Measurements from ENCODE around the gene BCAR1. TPM values are rescaled to one million over a fixed set of nuclear protein-coding genes. Genes with fewer than 3 reads are reported as not detected.

Gene BCAR1
- polyA plus RNA-seq, 2 donors = 20.2 to 25.7 TPM

GRCh38 chr16:75203096-75203495 is 48.3 kb downstream of the BCAR1 start:
- H3K27me3 ChIP-seq (ENCODE audit: control insufficient read depth in 1 of 2, insufficient read depth in 2 of 2, low read length in 2 of 2) = no peaks in the 10 kb centered on the region
- H3K4me3 ChIP-seq (ENCODE audit: low read depth in 1 of 2, low read length in 2 of 2) = no peak overlapping the region
- H3K36me3 ChIP-seq (ENCODE audit: control insufficient read depth in 2 of 2, insufficient read depth in 2 of 2, low read length in 1 of 2) = no peaks in the 10 kb centered on the region
- H3K9me3 ChIP-seq (ENCODE audit: control insufficient read depth in 2 of 2, insufficient read depth in 1 of 2, low read depth in 1 of 2, low read length in 1 of 2) = no peaks in the 10 kb centered on the region
- peaks cover 1 to 2% of the 10 kb centered on the region in 2 donors for H3K4me1 ChIP-seq (ENCODE audit: control insufficient read depth in 2 of 2, insufficient read depth in 2 of 2, low read length in 1 of 2)
- 80 to 84% methylated on average over 12 of the region's 12 CpGs for WGBS, 2 donors
- no peak overlapping the region for H3K27ac ChIP-seq (ENCODE audit: low read depth in 2 of 2, low read length in 1 of 2)

GRCh38 chr16:75202069-75202590 is 49.3 kb downstream of the BCAR1 start:
- H3K9me3 ChIP-seq (ENCODE audit: control insufficient read depth in 2 of 2, insufficient read depth in 1 of 2, low read depth in 1 of 2, low read length in 1 of 2) = no peaks in the 10 kb centered on the region
- no peaks in the 10 kb centered on the region for H3K36me3 ChIP-seq (ENCODE audit: control insufficient read depth in 2 of 2, insufficient read depth in 2 of 2, low read length in 1 of 2)
- H3K4me1 ChIP-seq (ENCODE audit: control insufficient read depth in 2 of 2, insufficient read depth in 2 of 2, low read length in 1 of 2) = peaks cover 0 to 2% of the 10 kb centered on the region in 2 donors
- WGBS, 2 donors = 90 to 91% methylated on average over 13 of the region's 13 CpGs
- H3K4me3 ChIP-seq (ENCODE audit: low read depth in 1 of 2, low read length in 2 of 2) = no peak overlapping the region
- H3K27me3 ChIP-seq (ENCODE audit: control insufficient read depth in 1 of 2, insufficient read depth in 2 of 2, low read length in 2 of 2) = no peaks in the 10 kb centered on the region
- no peak overlapping the region for H3K27ac ChIP-seq (ENCODE audit: low read depth in 2 of 2, low read length in 1 of 2)

- no peaks in the 10 kb centered on the region for H3K27me3 ChIP-seq (ENCODE audit: control insufficient read depth in 1 of 2, insufficient read depth in 2 of 2, low read length in 2 of 2)
- no peaks in the 10 kb centered on the region for H3K36me3 ChIP-seq (ENCODE audit: control insufficient read depth in 2 of 2, insufficient read depth in 2 of 2, low read length in 1 of 2)
- H3K4me1 ChIP-seq (ENCODE audit: control insufficient read depth in 2 of 2, insufficient read depth in 2 of 2, low read length in 1 of 2) = no peaks in the 10 kb centered on the region
- WGBS, 2 donors = 30 to 39% methylated on average over 18 of the region's 18 CpGs
- no peak overlapping the region for H3K27ac ChIP-seq (ENCODE audit: low read depth in 2 of 2, low read length in 1 of 2)
- no peaks in the 10 kb centered on the region for H3K9me3 ChIP-seq (ENCODE audit: control insufficient read depth in 2 of 2, insufficient read depth in 1 of 2, low read depth in 1 of 2, low read length in 1 of 2)
- no peak overlapping the region for H3K4me3 ChIP-seq (ENCODE audit: low read depth in 1 of 2, low read length in 2 of 2)
Observed at GRCh38 chr16:75198135-75198600, 53.3 kb downstream of the BCAR1 start.

- 62 to 66% methylated on average over 14 of the region's 14 CpGs for WGBS, 2 donors
- no peaks in the 10 kb centered on the region for H3K36me3 ChIP-seq (ENCODE audit: control insufficient read depth in 2 of 2, insufficient read depth in 2 of 2, low read length in 1 of 2)
- peaks cover 0 to 4% of the 10 kb centered on the region in 2 donors for H3K4me1 ChIP-seq (ENCODE audit: control insufficient read depth in 2 of 2, insufficient read depth in 2 of 2, low read length in 1 of 2)
- H3K9me3 ChIP-seq (ENCODE audit: control insufficient read depth in 2 of 2, insufficient read depth in 1 of 2, low read depth in 1 of 2, low read length in 1 of 2) = no peaks in the 10 kb centered on the region
- no peak overlapping the region for H3K27ac ChIP-seq (ENCODE audit: low read depth in 2 of 2, low read length in 1 of 2)
- no peaks in the 10 kb centered on the region for H3K27me3 ChIP-seq (ENCODE audit: control insufficient read depth in 1 of 2, insufficient read depth in 2 of 2, low read length in 2 of 2)
- H3K4me3 ChIP-seq (ENCODE audit: low read depth in 1 of 2, low read length in 2 of 2) = no peak overlapping the region
Observed at GRCh38 chr16:75197522-75198134, 53.8 kb downstream of the BCAR1 start.

- Histone ChIP-seq H3K27me3 (ENCODE audit: control insufficient read depth in 1 of 2, insufficient read depth in 2 of 2, low read length in 2 of 2) (no peaks in the 10 kb centered on the region), H3K4me1 (ENCODE audit: control insufficient read depth in 2 of 2, insufficient read depth in 2 of 2, low read length in 1 of 2) (peaks cover 0 to 4% of the 10 kb centered on the region in 2 donors), H3K27ac (ENCODE audit: low read depth in 2 of 2, low read length in 1 of 2) (no peak overlapping the region), H3K9me3 (ENCODE audit: control insufficient read depth in 2 of 2, insufficient read depth in 1 of 2, low read depth in 1 of 2, low read length in 1 of 2) (no peaks in the 10 kb centered on the region), H3K36me3 (ENCODE audit: control insufficient read depth in 2 of 2, insufficient read depth in 2 of 2, low read length in 1 of 2) (no peaks in the 10 kb centered on the region), H3K4me3 (ENCODE audit: low read depth in 1 of 2, low read length in 2 of 2) (no peak overlapping the region)
- 73 to 78% methylated on average over 9 of the region's 9 CpGs for WGBS, 2 donors
Observed at GRCh38 chr16:75196836-75197235, 54.6 kb downstream of the BCAR1 start.

- Histone ChIP-seq H3K27me3 (ENCODE audit: control insufficient read depth in 1 of 2, insufficient read depth in 2 of 2, low read length in 2 of 2) (no peaks in the 10 kb centered on the region), H3K27ac (ENCODE audit: low read depth in 2 of 2, low read length in 1 of 2) (no peak overlapping the region), H3K9me3 (ENCODE audit: control insufficient read depth in 2 of 2, insufficient read depth in 1 of 2, low read depth in 1 of 2, low read length in 1 of 2) (no peaks in the 10 kb centered on the region), H3K36me3 (ENCODE audit: control insufficient read depth in 2 of 2, insufficient read depth in 2 of 2, low read length in 1 of 2) (no peaks in the 10 kb centered on the region), H3K4me1 (ENCODE audit: control insufficient read depth in 2 of 2, insufficient read depth in 2 of 2, low read length in 1 of 2) (peaks cover 0 to 4% of the 10 kb centered on the region in 2 donors), H3K4me3 (ENCODE audit: low read depth in 1 of 2, low read length in 2 of 2) (no peak overlapping the region)
- 84 to 85% methylated on average over 24 of the region's 24 CpGs for WGBS, 2 donors
Observed at GRCh38 chr16:75195811-75196790, 55.3 kb downstream of the BCAR1 start.

- H3K4me1 ChIP-seq (ENCODE audit: control insufficient read depth in 2 of 2, insufficient read depth in 2 of 2, low read length in 1 of 2) = peaks cover 0 to 4% of the 10 kb centered on the region in 2 donors
- H3K27ac ChIP-seq (ENCODE audit: low read depth in 2 of 2, low read length in 1 of 2) = no peak overlapping the region
- WGBS, 2 donors = 79 to 87% methylated on average over 10 of the region's 10 CpGs
- H3K4me3 ChIP-seq (ENCODE audit: low read depth in 1 of 2, low read length in 2 of 2) = no peak overlapping the region
- no peaks in the 10 kb centered on the region for H3K27me3 ChIP-seq (ENCODE audit: control insufficient read depth in 1 of 2, insufficient read depth in 2 of 2, low read length in 2 of 2)
- no peaks in the 10 kb centered on the region for H3K9me3 ChIP-seq (ENCODE audit: control insufficient read depth in 2 of 2, insufficient read depth in 1 of 2, low read depth in 1 of 2, low read length in 1 of 2)
- H3K36me3 ChIP-seq (ENCODE audit: control insufficient read depth in 2 of 2, insufficient read depth in 2 of 2, low read length in 1 of 2) = no peaks in the 10 kb centered on the region
Observed at GRCh38 chr16:75193730-75194444, 57.5 kb downstream of the BCAR1 start.

- H3K27ac ChIP-seq (ENCODE audit: low read depth in 2 of 2, low read length in 1 of 2) = no peak overlapping the region
- 57 to 70% methylated on average over 4 of the region's 4 CpGs for WGBS, 2 donors
- no peaks in the 10 kb centered on the region for H3K27me3 ChIP-seq (ENCODE audit: control insufficient read depth in 1 of 2, insufficient read depth in 2 of 2, low read length in 2 of 2)
- H3K9me3 ChIP-seq (ENCODE audit: control insufficient read depth in 2 of 2, insufficient read depth in 1 of 2, low read depth in 1 of 2, low read length in 1 of 2) = no peaks in the 10 kb centered on the region
- H3K4me3 ChIP-seq (ENCODE audit: low read depth in 1 of 2, low read length in 2 of 2) = no peak overlapping the region
- H3K4me1 ChIP-seq (ENCODE audit: control insufficient read depth in 2 of 2, insufficient read depth in 2 of 2, low read length in 1 of 2) = peaks cover 0 to 4% of the 10 kb centered on the region in 2 donors
- H3K36me3 ChIP-seq (ENCODE audit: control insufficient read depth in 2 of 2, insufficient read depth in 2 of 2, low read length in 1 of 2) = no peaks in the 10 kb centered on the region
Observed at GRCh38 chr16:75193265-75193650, 58.2 kb downstream of the BCAR1 start.

- Histone ChIP-seq H3K4me1 (ENCODE audit: control insufficient read depth in 2 of 2, insufficient read depth in 2 of 2, low read length in 1 of 2) (peaks cover 0 to 4% of the 10 kb centered on the region in 2 donors), H3K36me3 (ENCODE audit: control insufficient read depth in 2 of 2, insufficient read depth in 2 of 2, low read length in 1 of 2) (no peaks in the 10 kb centered on the region), H3K9me3 (ENCODE audit: control insufficient read depth in 2 of 2, insufficient read depth in 1 of 2, low read depth in 1 of 2, low read length in 1 of 2) (no peaks in the 10 kb centered on the region), H3K4me3 (ENCODE audit: low read depth in 1 of 2, low read length in 2 of 2) (no peak overlapping the region), H3K27me3 (ENCODE audit: control insufficient read depth in 1 of 2, insufficient read depth in 2 of 2, low read length in 2 of 2) (no peaks in the 10 kb centered on the region), H3K27ac (ENCODE audit: low read depth in 2 of 2, low read length in 1 of 2) (no peak overlapping the region)
- WGBS, 2 donors = 55 to 69% methylated on average over 21 of the region's 21 CpGs
Observed at GRCh38 chr16:75192606-75193264, 58.7 kb downstream of the BCAR1 start.

All from esophagus (tissue), 2 donors.